WTC11 (cell line): ENCODE results near the gene PGK2. TPM values are rescaled to one million over a fixed set of nuclear protein-coding genes. Genes with fewer than 3 reads are reported as not detected.

Experiments used
- ATAC-seq: fragments of 200-7000 bp; cut with Tn5 transposase; 2 replicates; pipeline ENCODE4 v1.10.0; 2021; ENCODE audit warnings: mild to moderate bottlenecking, moderate library complexity
- CTCF ChIA-PET: fragments of 300-600 bp; sonication (Branson Sonifier 250); formaldehyde crosslinking; loops from one replicate; lab custom pipeline; 2021; ENCODE audit warnings: antibody characterized with exemption; lab: Charles Lee
- POLR2A ChIA-PET: fragments of 350-600 bp; sonication (Branson Sonifier 250); formaldehyde crosslinking; loops from one replicate; lab custom pipeline; 2021; ENCODE audit warnings: antibody characterized with exemption; lab: Charles Lee
- DNase-seq: peaks from one replicate; pipeline ENCODE4 v3.0.0; 2021; ENCODE audit warnings: low spot score
- H3K27ac Mint-ChIP-seq: 2 replicates; pipeline ENCODE4 v1.8.0; 2021; ENCODE audit warnings: mixed read lengths
- H3K27me3 Mint-ChIP-seq: 2 replicates; pipeline ENCODE4 v1.8.0; 2021; ENCODE audit warnings: low read depth, mild to moderate bottlenecking, moderate library complexity, mixed read lengths
- H3K36me3 Mint-ChIP-seq: 2 replicates; pipeline ENCODE4 v1.8.0; 2021; ENCODE audit warnings: mixed read lengths
- H3K4me1 Mint-ChIP-seq: 2 replicates; pipeline ENCODE4 v1.8.0; 2022; ENCODE audit warnings: mixed read lengths
- H3K4me3 Mint-ChIP-seq: 2 replicates; pipeline ENCODE4 v1.8.0; 2021; ENCODE audit warnings: mild to moderate bottlenecking, moderate library complexity, mixed read lengths
- H3K9me3 Mint-ChIP-seq: 2 replicates; pipeline ENCODE4 v1.8.0; 2021; ENCODE audit warnings: mixed read lengths
- CBFB ChIP-seq: sonication (generic); formaldehyde crosslinking; IDR thresholded peaks from 2 replicates; pipeline ENCODE4 v1.8.1; 2022; ENCODE audit warnings: mild to moderate bottlenecking, low read depth, missing genetic modification reagents
- ESRRA ChIP-seq: sonication (generic); formaldehyde crosslinking; IDR thresholded peaks from 2 replicates; pipeline ENCODE4 v1.8.1; 2022; ENCODE audit warnings: mild to moderate bottlenecking, missing genetic modification reagents, borderline replicate concordance
- HMGA2 ChIP-seq: fragments of 250-450 bp; sonication (Bioruptor Pico); IDR thresholded peaks from 2 replicates; pipeline ENCODE4 v1.4.0; 2021; ENCODE audit warnings: mild to moderate bottlenecking, moderate library complexity
- MXD4 ChIP-seq: fragments of 250-450 bp; sonication (Bioruptor Pico); IDR thresholded peaks from 2 replicates; pipeline ENCODE4 v1.8.0; 2021; ENCODE audit warnings: mild to moderate bottlenecking, moderate library complexity, borderline replicate concordance
- NR2C2 ChIP-seq: sonication (generic); formaldehyde crosslinking; IDR thresholded peaks from 2 replicates; pipeline ENCODE4 v1.8.0; 2022; ENCODE audit warnings: mild to moderate bottlenecking, missing genetic modification reagents
- SMAD3 ChIP-seq: sonication (generic); formaldehyde crosslinking; IDR thresholded peaks from 2 replicates; pipeline ENCODE4 v1.8.0; 2022; ENCODE audit warnings: missing genetic modification reagents, mild to moderate bottlenecking, borderline replicate concordance
- TEAD1 ChIP-seq: sonication (generic); formaldehyde crosslinking; IDR thresholded peaks from 2 replicates; pipeline ENCODE4 v1.8.0; 2022; ENCODE audit warnings: mild to moderate bottlenecking, missing genetic modification reagents
- TEAD4 ChIP-seq: sonication (generic); formaldehyde crosslinking; IDR thresholded peaks from 2 replicates; pipeline ENCODE4 v1.8.0; 2022; ENCODE audit warnings: mild to moderate bottlenecking, missing genetic modification reagents
- ZNF219 ChIP-seq: sonication (generic); formaldehyde crosslinking; IDR thresholded peaks from 2 replicates; pipeline ENCODE4 v1.8.0; 2023; ENCODE audit warnings: missing genetic modification reagents, mild to moderate bottlenecking, borderline replicate concordance
- ZNF317 ChIP-seq: sonication (generic); formaldehyde crosslinking; IDR thresholded peaks from 2 replicates; pipeline ENCODE4 v1.8.1; 2023; ENCODE audit warnings: low read depth, mild to moderate bottlenecking, moderate library complexity, missing genetic modification reagents, borderline replicate concordance
- total RNA-seq: library from RNA; stranded (reverse); gene quantifications from 3 replicates; pipeline ENCODE4 v1.2.3, GENCODE V29; 2021
- TF ChIP-seq, protein P1 (sequence below): sonication (generic); formaldehyde crosslinking; IDR thresholded peaks from 2 replicates; pipeline ENCODE4 v1.8.1; 2023; ENCODE audit warnings: mild to moderate bottlenecking, missing genetic modification reagents
- TF ChIP-seq, protein P2 (sequence below): sonication (generic); formaldehyde crosslinking; IDR thresholded peaks from 2 replicates; pipeline ENCODE4 v1.8.0; 2022; ENCODE audit warnings: mild to moderate bottlenecking, missing genetic modification reagents
- TF ChIP-seq, protein P3 (sequence below): sonication (generic); formaldehyde crosslinking; IDR thresholded peaks from 2 replicates; pipeline ENCODE4 v1.8.0; 2022; ENCODE audit warnings: mild to moderate bottlenecking, missing genetic modification reagents
- TF ChIP-seq, protein P4 (sequence below): sonication (generic); formaldehyde crosslinking; IDR thresholded peaks from 2 replicates; pipeline ENCODE4 v1.8.0; 2023; ENCODE audit warnings: missing genetic modification reagents
- TF ChIP-seq, protein P5 (sequence below): fragments of 250-450 bp; sonication (Bioruptor Pico); conservative IDR thresholded peaks from 2 replicates; pipeline ENCODE4 v1.9.0; 2021; ENCODE audit warnings: mild to moderate bottlenecking
- TF ChIP-seq, protein P6 (sequence below): fragments of 250-450 bp; sonication (Bioruptor Pico); IDR thresholded peaks from 2 replicates; pipeline ENCODE4 v1.9.0; 2021; ENCODE audit warnings: moderate library complexity, mild to moderate bottlenecking, inconsistent platforms, borderline replicate concordance
- TF ChIP-seq, protein P7 (sequence below): sonication (generic); formaldehyde crosslinking; IDR thresholded peaks from 2 replicates; pipeline ENCODE4 v1.8.1; 2023; ENCODE audit warnings: mild to moderate bottlenecking, missing genetic modification reagents, moderate library complexity

Gene PGK2
- total RNA-seq, 1 experiment from 2014 or later: not detected

DNA sequence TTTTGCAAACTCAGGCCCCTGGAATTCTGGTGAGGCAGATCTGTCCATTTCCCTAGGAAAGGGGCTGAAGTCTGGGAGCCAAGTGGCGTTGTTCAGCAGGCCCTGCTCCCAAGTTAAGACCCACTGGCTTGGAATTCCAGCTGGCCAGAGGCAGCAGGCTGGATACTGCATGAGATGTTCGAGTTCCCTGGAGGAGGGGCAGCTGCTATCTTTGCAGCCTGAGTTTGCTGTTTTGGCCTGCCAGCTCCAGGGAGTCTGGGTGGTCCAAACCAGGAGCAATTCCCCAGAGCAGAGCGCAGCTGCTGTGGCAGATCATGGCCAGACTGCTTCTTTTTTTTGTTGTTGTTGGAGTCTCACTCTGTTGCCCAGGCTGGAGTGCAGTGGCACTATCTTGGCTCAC, 18.2 kb upstream of the PGK2 start:
- Mint-ChIP-seq H3K36me3 (0 out of 2 replicates have a peak, but pooled peaks cover 5% of the 10 kb centered on the region), H3K4me3 (no peak overlapping the region), H3K27me3 (no peaks in the 10 kb centered on the region), H3K4me1 (no peaks in the 10 kb centered on the region), H3K27ac (no peak overlapping the region), H3K9me3 (peaks cover 26% of the 10 kb centered on the region)
- ChIA-PET CTCF (no interaction called here), POLR2A (no interaction called here)
- TF ChIP-seq, protein P1, sequence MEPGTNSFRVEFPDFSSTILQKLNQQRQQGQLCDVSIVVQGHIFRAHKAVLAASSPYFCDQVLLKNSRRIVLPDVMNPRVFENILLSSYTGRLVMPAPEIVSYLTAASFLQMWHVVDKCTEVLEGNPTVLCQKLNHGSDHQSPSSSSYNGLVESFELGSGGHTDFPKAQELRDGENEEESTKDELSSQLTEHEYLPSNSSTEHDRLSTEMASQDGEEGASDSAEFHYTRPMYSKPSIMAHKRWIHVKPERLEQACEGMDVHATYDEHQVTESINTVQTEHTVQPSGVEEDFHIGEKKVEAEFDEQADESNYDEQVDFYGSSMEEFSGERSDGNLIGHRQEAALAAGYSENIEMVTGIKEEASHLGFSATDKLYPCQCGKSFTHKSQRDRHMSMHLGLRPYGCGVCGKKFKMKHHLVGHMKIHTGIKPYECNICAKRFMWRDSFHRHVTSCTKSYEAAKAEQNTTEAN (CRISPR knock-in tag): no peak
- no peak for TF ChIP-seq ZNF219
- TF ChIP-seq, protein P2, sequence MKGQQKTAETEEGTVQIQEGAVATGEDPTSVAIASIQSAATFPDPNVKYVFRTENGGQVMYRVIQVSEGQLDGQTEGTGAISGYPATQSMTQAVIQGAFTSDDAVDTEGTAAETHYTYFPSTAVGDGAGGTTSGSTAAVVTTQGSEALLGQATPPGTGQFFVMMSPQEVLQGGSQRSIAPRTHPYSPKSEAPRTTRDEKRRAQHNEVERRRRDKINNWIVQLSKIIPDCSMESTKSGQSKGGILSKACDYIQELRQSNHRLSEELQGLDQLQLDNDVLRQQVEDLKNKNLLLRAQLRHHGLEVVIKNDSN (CRISPR knock-in tag): no peak
- TF ChIP-seq, protein P3, sequence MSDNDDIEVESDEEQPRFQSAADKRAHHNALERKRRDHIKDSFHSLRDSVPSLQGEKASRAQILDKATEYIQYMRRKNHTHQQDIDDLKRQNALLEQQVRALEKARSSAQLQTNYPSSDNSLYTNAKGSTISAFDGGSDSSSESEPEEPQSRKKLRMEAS (CRISPR knock-in tag): no peak
- DNase-seq: no peak
- ATAC-seq: no peak

DNA sequence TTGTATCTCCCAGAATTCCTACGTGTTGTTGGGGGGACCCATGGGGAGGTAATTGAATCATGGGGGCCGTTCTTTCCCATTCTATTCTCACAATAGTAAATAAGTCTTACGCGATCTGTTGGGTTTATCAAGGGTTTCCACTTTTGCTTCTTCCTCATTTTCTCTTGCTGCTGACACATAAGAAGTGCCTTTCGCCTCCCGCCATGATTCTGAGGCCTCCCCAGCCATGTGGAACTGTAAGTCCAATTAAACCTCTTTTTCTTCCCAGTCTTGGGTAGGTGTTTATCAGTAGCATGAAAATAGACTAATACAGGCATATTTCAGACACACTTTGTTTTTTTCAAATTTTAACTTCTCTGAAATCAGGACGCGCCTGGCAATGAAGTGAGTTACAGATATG, 14.4 kb upstream of the PGK2 start:
- H3K27ac Mint-ChIP-seq: no peak overlapping the region
- no peak for ATAC-seq
- H3K36me3 Mint-ChIP-seq: no peaks in the 10 kb centered on the region
- no peaks in the 10 kb centered on the region for H3K27me3 Mint-ChIP-seq
- 0 out of 2 replicates have a peak, but pooled peaks cover under 1% of the 10 kb centered on the region for H3K9me3 Mint-ChIP-seq
- no peaks in the 10 kb centered on the region for H3K4me1 Mint-ChIP-seq
- ChIA-PET CTCF (no interaction called here), POLR2A (no interaction called here)
- no peak overlapping the region for H3K4me3 Mint-ChIP-seq
- no peak for DNase-seq
- TF ChIP-seq TEAD4 (CRISPR knock-in tag): no peak
- no peak for TF ChIP-seq CBFB (CRISPR knock-in tag)
- TF ChIP-seq, protein P4, sequence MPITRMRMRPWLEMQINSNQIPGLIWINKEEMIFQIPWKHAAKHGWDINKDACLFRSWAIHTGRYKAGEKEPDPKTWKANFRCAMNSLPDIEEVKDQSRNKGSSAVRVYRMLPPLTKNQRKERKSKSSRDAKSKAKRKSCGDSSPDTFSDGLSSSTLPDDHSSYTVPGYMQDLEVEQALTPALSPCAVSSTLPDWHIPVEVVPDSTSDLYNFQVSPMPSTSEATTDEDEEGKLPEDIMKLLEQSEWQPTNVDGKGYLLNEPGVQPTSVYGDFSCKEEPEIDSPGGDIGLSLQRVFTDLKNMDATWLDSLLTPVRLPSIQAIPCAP: no peak

DNA sequence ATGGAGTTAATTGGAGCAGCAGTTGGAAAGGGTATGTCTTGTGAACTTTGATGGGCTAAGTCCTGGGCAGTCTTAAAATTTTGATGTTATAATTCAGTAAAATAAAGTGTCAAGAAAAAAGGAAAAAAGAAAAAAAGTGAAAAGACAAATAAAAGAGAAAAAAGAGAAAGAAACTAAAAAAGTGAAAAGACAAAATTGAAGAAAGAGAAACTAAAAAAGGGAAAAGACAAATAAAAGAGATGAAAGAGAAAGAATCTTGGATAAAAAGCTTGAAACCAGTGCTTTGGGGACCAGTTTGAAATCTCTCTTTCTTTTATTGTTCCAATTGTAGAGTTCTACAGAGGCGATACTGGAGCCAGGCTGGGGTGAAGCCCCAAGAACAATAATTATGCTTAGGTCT, 12.0 kb upstream of the PGK2 start:
- Mint-ChIP-seq H3K4me3 (no peak overlapping the region), H3K27me3 (no peaks in the 10 kb centered on the region), H3K27ac (no peak overlapping the region), H3K36me3 (peaks cover 2% of the 10 kb centered on the region; the same call in 1 of the 2 replicates), H3K9me3 (peaks cover 7% of the 10 kb centered on the region), H3K4me1 (peaks cover 2% of the 10 kb centered on the region; the same call in 1 of the 2 replicates)
- ChIA-PET CTCF (interaction anchor here (0.9 to 1.1 kb wide), 2 partner anchors 192 to 231 kb away, joined by 3 read pairs; no protein-coding TSS in a partner anchor), POLR2A (no interaction called here)
- DNase-seq: no peak
- ATAC-seq: no peak
- TF ChIP-seq MXD4 (CRISPR knock-in tag) (no peak), SMAD3 (no peak), TEAD1 (CRISPR knock-in tag) (no peak), ESRRA (CRISPR knock-in tag) (no peak), ZNF317 (CRISPR knock-in tag) (no peak), NR2C2 (CRISPR knock-in tag) (no peak), HMGA2 (CRISPR knock-in tag) (no peak)
- TF ChIP-seq, protein P1 (CRISPR knock-in tag): no peak
- TF ChIP-seq, protein P5, sequence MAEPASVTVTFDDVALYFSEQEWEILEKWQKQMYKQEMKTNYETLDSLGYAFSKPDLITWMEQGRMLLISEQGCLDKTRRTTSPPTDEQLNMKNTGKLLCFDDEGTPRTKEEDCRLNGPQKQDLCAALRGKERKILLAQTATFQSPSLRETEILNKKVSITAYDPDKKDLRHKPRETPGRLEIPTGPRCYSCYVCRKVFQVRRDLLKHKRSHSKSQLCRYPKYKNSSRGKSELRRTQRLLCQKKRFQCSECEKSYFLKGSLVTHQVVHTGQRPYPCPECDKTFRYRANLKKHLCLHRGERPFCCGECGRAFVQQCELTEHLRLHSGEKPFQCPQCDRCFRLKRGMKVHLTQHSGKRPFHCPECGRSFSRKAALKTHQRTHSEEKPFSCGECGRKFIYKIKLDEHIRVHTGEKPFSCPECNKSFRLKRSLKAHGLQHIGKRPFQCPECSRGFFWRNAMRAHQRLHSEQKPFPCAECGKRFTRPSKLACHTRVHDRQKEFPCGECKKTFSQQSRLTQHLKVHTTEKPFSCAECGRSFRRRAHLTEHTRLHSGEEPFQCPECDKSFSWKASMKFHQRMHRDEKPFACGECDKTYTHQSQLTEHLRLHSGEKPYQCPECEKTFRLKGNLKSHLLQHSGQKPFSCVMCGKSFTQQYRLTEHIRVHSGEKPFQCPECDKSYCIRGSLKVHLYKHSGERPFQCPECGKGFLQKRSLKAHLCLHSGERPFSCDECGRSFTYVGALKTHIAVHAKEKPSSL (CRISPR knock-in tag): no peak
- TF ChIP-seq, protein P6, sequence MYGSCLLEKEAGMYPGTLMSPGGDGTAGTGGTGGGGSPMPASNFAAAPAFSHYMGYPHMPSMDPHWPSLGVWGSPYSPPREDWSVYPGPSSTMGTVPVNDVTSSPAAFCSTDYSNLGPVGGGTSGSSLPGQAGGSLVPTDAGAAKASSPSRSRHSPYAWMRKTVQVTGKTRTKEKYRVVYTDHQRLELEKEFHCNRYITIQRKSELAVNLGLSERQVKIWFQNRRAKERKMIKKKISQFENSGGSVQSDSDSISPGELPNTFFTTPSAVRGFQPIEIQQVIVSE (CRISPR knock-in tag): no peak
- TF ChIP-seq, protein P7, sequence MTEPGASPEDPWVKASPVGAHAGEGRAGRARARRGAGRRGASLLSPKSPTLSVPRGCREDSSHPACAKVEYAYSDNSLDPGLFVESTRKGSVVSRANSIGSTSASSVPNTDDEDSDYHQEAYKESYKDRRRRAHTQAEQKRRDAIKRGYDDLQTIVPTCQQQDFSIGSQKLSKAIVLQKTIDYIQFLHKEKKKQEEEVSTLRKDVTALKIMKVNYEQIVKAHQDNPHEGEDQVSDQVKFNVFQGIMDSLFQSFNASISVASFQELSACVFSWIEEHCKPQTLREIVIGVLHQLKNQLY: no peak
